Uterus (tissue), 4 donors: Measurements from ENCODE around the gene ZNF202. TPM values are rescaled to one million over a fixed set of nuclear protein-coding genes. Genes with fewer than 3 reads are reported as not detected.

Experiments used
- DNase-seq, 2 donors: peaks; one replicate each; pipeline ENCODE4 v3.0.0-alpha.2; 2019 to 2020
- H3K27ac ChIP-seq, 2 donors: fragments of 200-600 bp; sonication (generic); 1 replicate in 1 of 2; 2 replicates in 1 of 2; pipeline ENCODE4 v1.5.1; 2016 to 2018
- H3K27me3 ChIP-seq, 2 donors: fragments of 200-600 bp; sonication (generic); one replicate each; pipeline ENCODE4 v1.5.1; 2018 to 2019; ENCODE audit warnings: control low read depth in 1 of 2
- H3K36me3 ChIP-seq, 2 donors: fragments of 200-600 bp; sonication (generic); one replicate each; pipeline ENCODE4 v1.5.1; 2019; ENCODE audit warnings: control low read depth in 1 of 2
- H3K4me1 ChIP-seq, 2 donors: fragments of 200-600 bp; sonication (generic); one replicate each; pipeline ENCODE4 v1.5.1; 2018 to 2019; ENCODE audit warnings: control low read depth in 1 of 2
- H3K4me3 ChIP-seq, 2 donors: fragments of 200-600 bp; sonication (generic); 1 replicate in 1 of 2; 2 replicates in 1 of 2; pipeline ENCODE4 v1.5.1; 2018 to 2019; ENCODE audit warnings: mild to moderate bottlenecking in 1 of 2
- H3K9me3 ChIP-seq, 2 donors: fragments of 200-600 bp; sonication (generic); one replicate each; pipeline ENCODE4 v1.5.1; 2019; ENCODE audit warnings: control low read depth in 1 of 2
- CTCF ChIP-seq, 4 experiments: fragments of 200-600 bp in 2 of 4; fragments of 450-650 bp in 2 of 4; sonication (generic) in 2 of 4; IDR thresholded peaks; one replicate each; pipeline ENCODE4 v1.5.1; 2016 to 2019; ENCODE audit warnings: antibody characterized with exemption in 4 of 4, mild to moderate bottlenecking in 2 of 4, moderate library complexity in 1 of 4
- POLR2A ChIP-seq, 2 donors: fragments of 450-650 bp; IDR thresholded peaks; one replicate each; pipeline ENCODE4 v1.6.1; 2016; ENCODE audit warnings: antibody characterized with exemption in 2 of 2, mild to moderate bottlenecking in 1 of 2, moderate library complexity in 1 of 2
- intact Hi-C: fragments of 100-400 bp; cut with DNase I; formaldehyde crosslinking; loops from one replicate; pipeline ENCODE4 v1.15.1; 2023; ENCODE audit warnings: low total_unique reads
- total RNA-seq, 4 donors: library from RNA; depleted of rRNA in 3 of 4; stranded (reverse); fragments of >200 nt in 3 of 4; gene quantifications; one replicate each; pipeline versions ENCODE4 v1.1.0 to v1.2.4, GENCODE V29; 2014 to 2023
- donor health status: DM: yes; HTN: yes; CAD: no.

ZNF202 gene
- total RNA-seq, 4 donors from 2014 or later = 0.77 to 23.3 (median 12.7) TPM

- no peak for TF ChIP-seq CTCF (IDR thresholded peaks at IDR 0.05)
- no peak for TF ChIP-seq POLR2A (IDR thresholded peaks at IDR 0.05)
- intact Hi-C loops = no loop called here
- Histone ChIP-seq H3K27me3 (no peaks in the 10 kb centered on the region), H3K9me3 (no peaks in the 10 kb centered on the region), H3K36me3 (no peaks in the 10 kb centered on the region), H3K4me3 (no peak overlapping the region), H3K4me1 (no peaks in the 10 kb centered on the region), H3K27ac (no peak overlapping the region)
- DNase-seq = no peak
Measured at GRCh38 chr11:123702139-123702538, 39.3 kb downstream of the ZNF202 start.

GRCh38 chr11:123700772-123701171 lies 40.7 kb downstream of the ZNF202 start:
- H3K27ac ChIP-seq = no peak overlapping the region
- no peaks in the 10 kb centered on the region for H3K4me1 ChIP-seq
- intact Hi-C loops = no loop called here
- no peak overlapping the region for H3K4me3 ChIP-seq
- no peak for DNase-seq
- H3K9me3 ChIP-seq = no peaks in the 10 kb centered on the region
- H3K36me3 ChIP-seq = no peaks in the 10 kb centered on the region
- TF ChIP-seq POLR2A (IDR thresholded peaks at IDR 0.05) (no peak), CTCF (IDR thresholded peaks at IDR 0.05) (no peak)
- no peaks in the 10 kb centered on the region for H3K27me3 ChIP-seq

- TF ChIP-seq POLR2A (IDR thresholded peaks at IDR 0.05) = no peak
- TF ChIP-seq CTCF (IDR thresholded peaks at IDR 0.05) = no peak
- Histone ChIP-seq H3K27ac (no peak overlapping the region), H3K4me3 (no peak overlapping the region), H3K4me1 (no peaks in the 10 kb centered on the region), H3K36me3 (no peaks in the 10 kb centered on the region), H3K27me3 (no peaks in the 10 kb centered on the region), H3K9me3 (no peaks in the 10 kb centered on the region)
- intact Hi-C loops = no loop called here
- DNase-seq = no peak
Measured at GRCh38 chr11:123698546-123699127, 42.8 kb downstream of the ZNF202 start.

GRCh38 chr11:123696183-123696582 lies 45.3 kb downstream of the ZNF202 start:
- no peak overlapping the region for H3K4me3 ChIP-seq
- H3K27ac ChIP-seq = no peak overlapping the region
- no peak for DNase-seq
- no peak for TF ChIP-seq POLR2A (IDR thresholded peaks at IDR 0.05)
- TF ChIP-seq CTCF (IDR thresholded peaks at IDR 0.05) = no peak
- H3K27me3 ChIP-seq = no peaks in the 10 kb centered on the region
- H3K4me1 ChIP-seq = no peaks in the 10 kb centered on the region
- H3K9me3 ChIP-seq = no peaks in the 10 kb centered on the region
- no peaks in the 10 kb centered on the region for H3K36me3 ChIP-seq
- intact Hi-C loops = no loop called here

GRCh38 chr11:123695231-123695630 lies 46.2 kb downstream of the ZNF202 start:
- no peak for DNase-seq
- Histone ChIP-seq H3K4me1 (no peaks in the 10 kb centered on the region), H3K27ac (no peak overlapping the region), H3K4me3 (no peak overlapping the region), H3K27me3 (no peaks in the 10 kb centered on the region), H3K36me3 (no peaks in the 10 kb centered on the region), H3K9me3 (no peaks in the 10 kb centered on the region)
- intact Hi-C loops = no loop called here
- TF ChIP-seq CTCF (IDR thresholded peaks at IDR 0.05) = no peak
